ENCODE data around the gene OR5D14. TPM values are rescaled to one million over a fixed set of nuclear protein-coding genes. Genes with fewer than 3 reads are reported as not detected.

OR5D14 gene
- total RNA-seq = not detected

DNA sequence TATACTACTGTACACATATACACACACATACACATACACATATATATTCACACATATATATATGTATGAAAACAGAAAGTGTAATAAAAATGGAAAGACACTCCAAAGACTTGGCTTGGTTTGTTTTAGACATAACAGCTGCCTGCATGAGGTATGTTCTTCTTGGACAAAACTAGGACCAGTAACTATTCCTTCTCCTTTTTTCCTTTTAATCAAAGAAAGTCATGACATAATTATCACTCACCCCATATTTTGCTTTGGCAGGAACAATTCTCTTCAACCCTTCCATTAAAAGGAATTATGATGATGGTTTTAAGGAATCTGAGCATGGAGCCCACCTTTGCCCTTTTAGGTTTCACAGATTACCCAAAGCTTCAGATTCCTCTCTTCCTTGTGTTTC, at the start of gene OR5D14:
OR5D14 (plus strand) TSS at position 301 of the 400 bp plus-strand sequence; CDS start at position 301, 0 bp downstream.
- no peak for DNase-seq

DNA sequence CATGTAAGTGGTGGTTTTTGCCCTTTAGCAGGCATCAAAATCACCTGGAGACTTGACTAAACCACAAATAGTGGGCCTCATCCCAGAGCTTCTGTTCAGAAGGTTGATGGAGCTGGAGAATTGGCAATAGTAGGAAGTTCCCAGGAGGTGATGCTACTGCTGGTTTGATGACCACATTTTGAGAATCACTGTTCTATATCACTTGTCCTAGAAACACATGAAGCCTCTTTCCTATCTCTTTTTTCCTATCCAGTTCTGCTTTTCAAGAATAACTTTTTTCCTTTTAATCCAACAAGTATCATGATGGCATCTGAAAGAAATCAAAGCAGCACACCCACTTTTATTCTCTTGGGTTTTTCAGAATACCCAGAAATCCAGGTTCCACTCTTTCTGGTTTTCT, 22.2 kb upstream of the OR5D14 start, which contains the start of gene OR5D13:
OR5D13 (plus strand) TSS at position 301 of the 400 bp plus-strand sequence; CDS start at position 301, 0 bp downstream.
- DNase-seq = no peak

DNA sequence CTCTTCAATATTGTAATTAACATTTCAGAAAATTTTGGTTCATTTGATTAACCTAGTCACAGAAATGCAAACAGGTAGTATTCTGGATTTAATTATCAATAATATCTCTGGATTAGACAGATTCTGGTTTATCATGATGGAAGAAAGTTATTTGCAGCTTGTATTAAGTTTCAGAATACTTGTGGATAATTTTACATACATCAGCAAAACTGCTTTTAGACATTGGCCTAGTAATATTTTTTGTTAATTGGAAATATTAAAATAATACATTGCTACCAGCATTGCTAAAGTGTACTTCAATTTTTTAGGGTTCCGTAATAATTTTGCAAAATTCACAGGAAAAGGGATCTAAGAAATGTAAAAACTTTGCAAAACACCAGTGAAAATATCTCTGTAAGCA, 3.8 kb upstream of the OR5D14 start:
- DNase-seq = no peak

- DNase-seq = no peak
Measured at GRCh38 chr11:55793321-55793720, 2.0 kb upstream of the OR5D14 start.

DNA sequence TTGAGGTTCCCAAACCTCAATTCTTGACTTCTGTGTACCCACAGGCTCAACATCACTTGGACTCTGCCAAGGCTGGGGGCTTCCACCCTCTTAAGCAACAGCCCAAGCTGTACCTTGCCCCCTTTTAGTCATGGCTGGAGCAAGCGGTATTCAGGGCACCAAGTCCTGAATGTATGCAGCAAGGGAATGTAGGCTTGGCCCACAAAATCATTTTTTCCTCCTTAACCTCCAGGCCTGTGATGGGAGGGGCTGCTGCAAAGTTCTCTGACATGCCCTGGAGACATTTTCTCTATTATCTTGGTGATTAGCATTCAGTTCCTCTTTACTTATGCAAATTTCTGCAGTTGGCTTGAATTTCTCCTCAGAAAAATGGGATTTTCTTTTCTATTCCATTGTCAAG, 10.9 kb downstream of the OR5D14 start:
- DNase-seq = no peak

- no peak for DNase-seq
Measured at GRCh38 chr11:55811067-55811466, 15.7 kb downstream of the OR5D14 start, which contains the start of gene OR5L1. OR5L1 (plus strand) TSS chr11:55811367; CDS start chr11:55811467, 100 bp downstream.

DNA sequence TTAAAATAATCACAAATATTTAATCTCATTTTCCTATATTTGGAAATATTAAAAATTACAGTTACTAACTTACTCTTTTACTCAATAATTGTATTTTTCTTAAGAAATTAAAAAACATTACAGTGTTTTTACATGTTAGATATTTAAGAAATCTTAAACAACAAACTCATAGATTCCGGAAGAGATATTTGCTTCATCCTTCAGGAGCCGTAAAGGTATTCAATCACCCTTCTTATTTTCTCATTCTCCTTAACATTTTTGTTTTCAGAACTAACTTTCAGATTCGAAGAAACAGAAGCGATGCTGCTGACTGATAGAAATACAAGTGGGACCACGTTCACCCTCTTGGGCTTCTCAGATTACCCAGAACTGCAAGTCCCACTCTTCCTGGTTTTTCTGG, 24.0 kb downstream of the OR5D14 start, which contains the start of gene OR5D18:
OR5D18 (plus strand) TSS at position 301 of the 400 bp plus-strand sequence; CDS start at position 301, 0 bp downstream.
- no peak for DNase-seq

- no peak for DNase-seq
Measured at GRCh38 chr11:55826919-55827318, 31.6 kb downstream of the OR5D14 start, which contains the start of gene OR5L2. OR5L2 (plus strand) TSS chr11:55827219; CDS start chr11:55827219, 0 bp downstream.

GRCh38 chr11:55838452-55838851, 43.1 kb downstream of the OR5D14 start, which contains the start of gene OR5D16:
OR5D16 (plus strand) TSS chr11:55838752; CDS start chr11:55838752, 0 bp downstream.
- DNase-seq = no peak

Other genes starting within 250 kb of the OR5D14 start
- not detected for gene OR4C15, start 241.1 kb upstream of the OR5D14 start, total RNA-seq
- gene OR4C16, start 223.4 kb upstream of the OR5D14 start, total RNA-seq = not detected
- not detected for gene OR4C11, start 187.9 kb upstream of the OR5D14 start, total RNA-seq
- gene OR4P4, start 160.4 kb upstream of the OR5D14 start, total RNA-seq = not detected
- not detected for gene OR4S2, start 147.2 kb upstream of the OR5D14 start, total RNA-seq
- not detected for gene OR4C6, start 133.4 kb upstream of the OR5D14 start, total RNA-seq
- gene OR5D13, start 22.1 kb upstream of the OR5D14 start, total RNA-seq = not detected
- not detected for gene OR5L1, start 15.8 kb downstream of the OR5D14 start, total RNA-seq
- not detected for gene OR5D18, start 24.1 kb downstream of the OR5D14 start, total RNA-seq
- not detected for gene OR5L2, start 31.7 kb downstream of the OR5D14 start, total RNA-seq
- not detected for gene OR5D16, start 43.2 kb downstream of the OR5D14 start, total RNA-seq
- not detected for gene TRIM51, start 87.7 kb downstream of the OR5D14 start, total RNA-seq
- not detected for gene OR5W2, start 119.0 kb downstream of the OR5D14 start, total RNA-seq
- gene OR5I1, start 140.8 kb downstream of the OR5D14 start, total RNA-seq = not detected
- not detected for gene OR10AG1, start 174.4 kb downstream of the OR5D14 start, total RNA-seq
- gene OR5F1, start 199.1 kb downstream of the OR5D14 start, total RNA-seq = not detected
- gene OR5AS1, start 232.1 kb downstream of the OR5D14 start, total RNA-seq = not detected